HuH-7.5 (cell line): ENCODE measurements around the gene BCL2L15.
"Not testable (repeated sequence)": the region's sequence is repeated elsewhere in the genome, so short reads cannot be mapped to it uniquely, and the experiment has no call there.

ENCODE experiments used
- DNase-seq: peaks from one replicate; pipeline ENCODE4 v3.0.0; 2011; ENCODE audit warnings: low spot score

Gene BCL2L15

GRCh38 chr1:113871597-113872113, 15.7 kb downstream of the BCL2L15 start, which contains the start of gene PTPN22:
TSS of gene PTPN22 (minus strand) at chr1:113871712.
- no peak for DNase-seq

- DNase-seq: no peak
Measured at GRCh38 chr1:113870778-113871177, 16.6 kb downstream of the BCL2L15 start.

- no peak for DNase-seq
Measured at GRCh38 chr1:113868387-113869083, 18.8 kb downstream of the BCL2L15 start.

- no peak for DNase-seq
Measured at GRCh38 chr1:113861641-113862040, 25.7 kb downstream of the BCL2L15 start.

GRCh38 chr1:113860891-113861290, 26.5 kb downstream of the BCL2L15 start:
- no peak for DNase-seq

- DNase-seq: no peak
Measured at GRCh38 chr1:113859478-113860175, 27.8 kb downstream of the BCL2L15 start.

- no peak for DNase-seq
Measured at GRCh38 chr1:113858982-113859381, 28.4 kb downstream of the BCL2L15 start.

GRCh38 chr1:113858418-113858817, 29.0 kb downstream of the BCL2L15 start:
- DNase-seq: no peak

GRCh38 chr1:113857776-113858175, 29.6 kb downstream of the BCL2L15 start:
- no peak for DNase-seq

GRCh38 chr1:113856401-113856790, 31.0 kb downstream of the BCL2L15 start:
- no peak for DNase-seq

- DNase-seq: no peak
Measured at GRCh38 chr1:113855630-113856400, 31.6 kb downstream of the BCL2L15 start.

- no peak for DNase-seq
Measured at GRCh38 chr1:113854234-113854633, 33.1 kb downstream of the BCL2L15 start.

GRCh38 chr1:113852694-113853093, 34.7 kb downstream of the BCL2L15 start:
- DNase-seq: not testable (repeated sequence)

GRCh38 chr1:113850127-113850796, 37.1 kb downstream of the BCL2L15 start:
- DNase-seq: no peak

GRCh38 chr1:113849072-113849471, 38.3 kb downstream of the BCL2L15 start:
- no peak for DNase-seq

- no peak for DNase-seq
Measured at GRCh38 chr1:113846391-113847035, 40.9 kb downstream of the BCL2L15 start.

GRCh38 chr1:113836534-113836933, 50.8 kb downstream of the BCL2L15 start:
- DNase-seq: no peak

GRCh38 chr1:113835686-113836290, 51.6 kb downstream of the BCL2L15 start:
- peak; percentile 15 for DNase-seq

- no peak for DNase-seq
Measured at GRCh38 chr1:113834716-113835115, 52.7 kb downstream of the BCL2L15 start.
